H54 (cell line): Measurements from ENCODE around the gene LHPP.

Experiments
- DNase-seq: peaks from one replicate; pipeline ENCODE4 v3.0.0; 2011; ENCODE audit warnings: low spot score, mixed read lengths; ENCODE audit not compliant: insufficient read length
- FAIRE-seq: peaks from 3 replicates; lab custom pipeline; 2011; peaks lifted over from hg19 to GRCh38; lab: Jason Lieb, UNC
- POLR2A ChIP-seq: IDR thresholded peaks from 2 replicates; pipeline ENCODE4 v1.6.1; 2011; ENCODE audit warnings: low read depth, mild to moderate bottlenecking, low read length

LHPP gene

DNA sequence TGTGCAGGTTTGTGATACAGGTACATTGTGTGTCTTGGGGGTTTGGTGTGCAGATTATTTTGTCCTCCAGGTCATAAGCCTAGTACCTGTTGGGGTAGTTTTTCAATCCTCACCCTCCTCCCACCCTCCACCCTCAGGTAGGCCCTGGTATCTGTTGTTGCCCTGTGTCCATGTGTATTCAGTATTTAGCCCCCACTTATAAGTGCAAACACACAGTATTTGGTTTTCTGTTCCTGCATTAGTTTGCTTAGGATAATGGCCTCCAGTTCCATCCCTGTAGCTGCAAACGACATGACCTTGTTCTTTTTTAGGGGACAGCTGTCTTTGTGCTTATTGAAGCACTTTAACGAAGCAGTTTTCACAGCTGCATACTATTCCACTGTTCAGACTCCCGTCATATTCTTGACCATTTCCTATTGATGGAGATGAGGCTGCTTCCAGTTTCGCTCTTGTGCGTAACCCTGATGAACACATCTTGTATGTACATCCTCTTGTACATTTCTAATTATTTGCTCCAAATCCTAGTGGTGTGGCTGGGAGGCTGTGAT, 47.4 kb downstream of the LHPP start:
- DNase-seq (no peak), FAIRE-seq (no peak)
- no peak for TF ChIP-seq POLR2A

DNA sequence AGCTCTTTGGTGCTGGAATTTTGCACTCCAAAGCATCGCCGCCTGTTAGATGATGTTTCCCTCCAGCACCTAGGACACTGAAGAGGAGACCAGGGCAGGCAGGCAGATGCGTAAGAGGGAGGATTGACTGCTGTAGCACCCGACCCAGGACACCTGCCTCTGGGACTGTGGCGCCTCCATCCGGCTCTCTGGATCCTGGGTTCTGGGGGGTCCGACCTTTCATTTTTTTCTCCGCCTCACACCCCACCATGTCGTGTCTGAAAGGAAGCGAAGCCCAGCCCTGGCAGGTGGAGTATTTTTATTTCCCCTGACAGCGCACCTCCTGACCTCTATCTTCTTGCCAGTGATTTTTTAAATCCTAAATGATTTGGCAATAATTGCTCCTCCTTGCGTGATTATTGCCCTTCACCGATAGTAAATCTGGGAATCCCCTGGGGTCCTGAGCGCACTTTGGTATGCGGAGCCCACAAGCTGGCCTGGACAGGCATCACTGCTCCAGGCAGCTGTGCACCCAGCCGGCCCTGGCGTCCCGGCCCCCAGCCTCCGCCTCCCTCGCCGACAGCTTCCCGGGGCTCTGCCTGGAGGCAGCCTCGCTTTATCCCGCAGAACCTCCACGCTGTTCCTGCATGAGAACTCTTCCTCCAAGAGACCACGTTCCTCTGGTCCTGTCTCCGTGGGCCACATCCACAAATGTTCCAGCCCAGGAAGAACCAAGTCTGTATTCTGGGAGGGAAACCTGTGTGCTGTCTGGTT, 48.4 kb downstream of the LHPP start:
- DNase-seq (no peak), FAIRE-seq (no peak)
- TF ChIP-seq POLR2A: no peak

DNA sequence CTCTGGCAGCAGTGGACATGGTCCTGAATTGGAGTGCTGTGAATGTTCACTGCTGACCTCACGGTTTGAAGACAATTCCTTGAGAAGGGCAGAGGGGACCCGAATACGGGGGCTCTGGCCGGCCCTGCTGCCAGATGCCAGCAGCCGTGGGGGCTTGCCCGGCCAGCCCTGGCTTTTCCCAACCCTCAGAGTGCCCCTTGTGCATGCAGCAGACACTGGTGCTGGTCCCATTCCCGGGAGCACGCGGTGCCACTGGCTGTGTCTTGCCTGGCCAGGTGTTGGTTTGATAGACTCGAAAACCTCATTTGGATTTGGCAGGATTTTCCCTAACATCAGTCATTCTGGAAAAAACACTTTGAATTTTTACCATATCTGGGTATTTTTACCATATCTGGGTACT, 49.1 kb downstream of the LHPP start:
- FAIRE-seq (no peak), DNase-seq (no peak)
- TF ChIP-seq POLR2A: no peak

DNA sequence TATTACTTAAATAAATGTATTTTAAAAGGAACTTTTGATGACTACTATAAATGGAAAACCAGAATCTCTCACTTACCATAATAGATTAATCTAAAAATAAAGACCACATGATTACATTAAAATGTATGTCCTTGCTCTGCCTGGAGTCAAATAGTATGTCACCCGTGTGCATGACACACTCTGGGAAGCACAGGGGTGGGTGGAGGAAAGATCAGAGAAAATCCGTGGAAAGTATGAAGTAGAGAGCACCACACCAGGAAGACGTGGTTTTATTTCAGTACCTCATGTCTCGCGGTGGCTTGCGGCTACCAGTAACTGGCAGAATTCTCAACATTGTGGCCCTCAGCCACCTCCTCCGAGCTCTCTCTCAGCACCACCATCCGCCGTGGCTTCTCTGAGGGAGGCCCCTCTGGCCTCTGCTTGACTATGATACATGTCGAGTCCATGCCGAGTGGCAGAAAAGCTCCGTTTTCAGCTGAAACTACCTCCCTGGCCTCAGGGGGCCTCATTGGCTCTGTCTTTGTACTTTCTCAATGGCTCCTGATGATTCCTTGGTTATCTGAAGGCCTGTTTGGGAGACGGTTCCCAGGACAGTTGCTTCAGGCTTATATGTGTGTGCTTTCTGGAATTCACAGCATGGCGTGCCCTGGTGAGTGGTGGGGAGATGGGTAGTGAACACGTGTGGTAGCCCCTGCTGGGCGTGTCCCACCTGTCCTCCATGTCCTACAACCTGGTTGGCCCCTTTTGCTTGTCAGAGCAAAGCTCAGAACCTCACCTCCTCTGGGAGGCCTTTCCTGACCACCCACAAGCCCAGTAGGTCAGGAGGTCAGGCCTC, 49.8 kb downstream of the LHPP start:
- DNase-seq (no peak), FAIRE-seq (no peak)
- no peak for TF ChIP-seq POLR2A

GRCh38 chr10:124512040-124512428, 50.4 kb downstream of the LHPP start:
- DNase-seq (no peak), FAIRE-seq (no peak)
- no peak for TF ChIP-seq POLR2A

DNA sequence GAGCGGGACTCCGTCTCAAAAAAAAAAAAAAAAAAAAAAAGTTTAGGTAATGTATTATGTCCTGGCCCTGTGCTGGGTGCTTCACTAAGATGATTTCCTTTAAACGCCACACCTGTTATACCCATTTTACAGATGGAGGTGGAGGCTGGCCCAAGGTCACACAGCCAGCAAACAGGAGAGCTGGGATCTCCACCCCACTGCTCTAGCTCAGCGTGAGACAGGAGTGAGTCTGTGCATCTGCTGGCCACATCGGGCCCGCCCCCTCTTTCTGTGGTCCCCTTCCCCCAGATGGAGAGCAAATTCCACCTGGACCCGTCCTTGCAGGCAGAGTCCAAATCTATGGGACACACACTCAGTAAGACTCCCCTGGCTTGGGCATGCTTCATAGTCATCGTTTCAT, 51.0 kb downstream of the LHPP start:
- TF ChIP-seq POLR2A: no peak
- DNase-seq (no peak), FAIRE-seq (no peak)

- FAIRE-seq: no peak
Measured at GRCh38 chr10:124515244-124515970, 53.8 kb downstream of the LHPP start.

GRCh38 chr10:124516181-124516580, 54.6 kb downstream of the LHPP start:
- FAIRE-seq: no peak

More at GRCh38 chr10:124515244-124515970, 53.8 kb downstream of the LHPP start:
- no peak for DNase-seq
- TF ChIP-seq POLR2A: no peak

GRCh38 chr10:124516746-124517397, 55.2 kb downstream of the LHPP start:
- TF ChIP-seq POLR2A: no peak
- DNase-seq (no peak), FAIRE-seq (no peak)

More at GRCh38 chr10:124516181-124516580, 54.6 kb downstream of the LHPP start:
- TF ChIP-seq POLR2A: no peak
- DNase-seq: no peak

DNA sequence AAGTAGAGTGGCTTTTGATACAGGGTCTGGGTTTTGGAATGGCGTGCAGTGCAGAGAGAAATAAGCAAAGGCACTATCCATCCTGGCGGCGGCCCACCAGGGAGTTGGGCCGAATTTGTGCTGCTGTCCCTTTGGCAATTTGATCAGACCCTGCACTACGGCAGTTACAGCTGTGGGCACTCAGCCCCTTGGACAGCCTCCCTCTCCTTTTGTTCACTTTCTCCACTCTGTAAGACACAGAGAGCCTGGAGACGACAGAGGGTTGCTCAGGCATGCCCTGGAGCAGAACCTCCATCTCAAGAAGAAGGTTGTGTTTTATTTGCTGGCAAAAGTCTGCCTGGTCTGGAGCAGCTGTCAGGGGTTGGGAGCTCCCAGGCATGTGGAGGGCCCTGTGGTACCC, 55.8 kb downstream of the LHPP start:
- TF ChIP-seq POLR2A: no peak
- FAIRE-seq (no peak), DNase-seq (no peak)

GRCh38 chr10:124517931-124518330, 56.3 kb downstream of the LHPP start:
- no peak for FAIRE-seq
- no peak for DNase-seq
- no peak for TF ChIP-seq POLR2A

- DNase-seq (no peak), FAIRE-seq (no peak)
- TF ChIP-seq POLR2A: no peak
Measured at GRCh38 chr10:124518366-124518765, 56.7 kb downstream of the LHPP start.

- no peak for TF ChIP-seq POLR2A
- no peak for DNase-seq
- FAIRE-seq: no peak
Measured at GRCh38 chr10:124520558-124521428, 59.2 kb downstream of the LHPP start.
